Glutamatergic neuron (in vitro differentiated cells): ENCODE measurements around the gene SLC25A53. TPM values are rescaled to one million over a fixed set of nuclear protein-coding genes. Genes with fewer than 3 reads are reported as not detected.

Experiments used
- DNase-seq: peaks from one replicate; pipeline ENCODE4 v3.0.0; 2022
- H3K27ac Mint-ChIP-seq: one replicate; pipeline ENCODE4 v1.8.0; 2020; ENCODE audit warnings: mild to moderate bottlenecking, mixed read lengths, inconsistent platforms; ENCODE audit not compliant: unreplicated experiment
- H3K27me3 Mint-ChIP-seq: one replicate; pipeline ENCODE4 v1.8.0; 2020; ENCODE audit warnings: mild to moderate bottlenecking, moderate library complexity, mixed read lengths, inconsistent platforms; ENCODE audit not compliant: unreplicated experiment
- H3K36me3 Mint-ChIP-seq: one replicate; pipeline ENCODE4 v1.8.0; 2020; ENCODE audit warnings: mild to moderate bottlenecking, mixed read lengths, inconsistent platforms; ENCODE audit not compliant: unreplicated experiment
- H3K4me1 Mint-ChIP-seq: one replicate; pipeline ENCODE4 v1.8.0; 2020; ENCODE audit warnings: mild to moderate bottlenecking, low read depth, mixed read lengths, inconsistent platforms; ENCODE audit not compliant: unreplicated experiment
- H3K4me3 Mint-ChIP-seq: one replicate; pipeline ENCODE4 v1.8.0; 2020; ENCODE audit warnings: mild to moderate bottlenecking, mixed read lengths, inconsistent platforms; ENCODE audit not compliant: unreplicated experiment
- H3K9me3 Mint-ChIP-seq: one replicate; pipeline ENCODE4 v1.8.0; 2020; ENCODE audit warnings: mild to moderate bottlenecking, moderate library complexity, mixed read lengths, inconsistent platforms; ENCODE audit not compliant: unreplicated experiment
- CTCF ChIP-seq: fragments of 200-600 bp; sonication (generic); IDR thresholded peaks from one replicate; pipeline ENCODE4 v1.5.0; 2021; ENCODE audit not compliant: partially characterized antibody, unreplicated experiment
- total RNA-seq: library from RNA; stranded (reverse); fragmentation: NEBNext Ultra II Directional; extraction: Animal tissue kit (Norgen Biotek cat#: 25700); gene quantifications from one replicate; pipeline ENCODE4 v1.2.1, GENCODE V29; 2021; ENCODE audit not compliant: unreplicated experiment

The SLC25A53 gene
- total RNA-seq, 1 donor from 2014 or later, result 5.7 TPM

- Mint-ChIP-seq H3K4me3 (no peak overlapping the region), H3K27me3 (no peaks in the 10 kb centered on the region), H3K9me3 (no peaks in the 10 kb centered on the region), H3K36me3 (no peaks in the 10 kb centered on the region), H3K27ac (no peak overlapping the region), H3K4me1 (no peaks in the 10 kb centered on the region)
- no peak for DNase-seq
- no peak for TF ChIP-seq CTCF
Observed at GRCh38 chrX:104189837-104190236, 33.0 kb upstream of the SLC25A53 start.

DNA sequence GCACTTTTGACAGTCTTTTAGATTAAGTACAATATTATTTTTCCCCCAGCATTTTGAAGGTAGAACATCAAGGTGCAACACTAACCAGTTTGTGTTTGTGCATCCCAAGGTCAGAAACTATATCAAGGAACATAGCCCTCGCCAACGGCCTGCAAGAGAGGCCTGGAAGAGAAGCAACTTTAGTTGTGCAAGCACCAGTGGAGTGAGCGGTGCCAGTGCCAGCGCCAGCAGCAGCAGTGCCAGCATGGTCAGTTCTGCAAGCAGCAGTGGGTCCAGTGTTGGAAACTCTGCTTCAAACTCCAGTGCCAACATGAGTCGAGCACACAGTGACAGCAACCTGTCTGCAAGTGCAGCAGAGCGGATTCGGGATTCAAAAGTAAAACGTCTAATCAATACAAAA lies 31.1 kb upstream of the SLC25A53 start:
- Mint-ChIP-seq H3K4me1 (no peaks in the 10 kb centered on the region), H3K9me3 (no peaks in the 10 kb centered on the region), H3K27me3 (peaks cover 3% of the 10 kb centered on the region), H3K27ac (no peak overlapping the region), H3K4me3 (no peak overlapping the region), H3K36me3 (no peaks in the 10 kb centered on the region)
- TF ChIP-seq CTCF, result no peak
- no peak for DNase-seq

DNA sequence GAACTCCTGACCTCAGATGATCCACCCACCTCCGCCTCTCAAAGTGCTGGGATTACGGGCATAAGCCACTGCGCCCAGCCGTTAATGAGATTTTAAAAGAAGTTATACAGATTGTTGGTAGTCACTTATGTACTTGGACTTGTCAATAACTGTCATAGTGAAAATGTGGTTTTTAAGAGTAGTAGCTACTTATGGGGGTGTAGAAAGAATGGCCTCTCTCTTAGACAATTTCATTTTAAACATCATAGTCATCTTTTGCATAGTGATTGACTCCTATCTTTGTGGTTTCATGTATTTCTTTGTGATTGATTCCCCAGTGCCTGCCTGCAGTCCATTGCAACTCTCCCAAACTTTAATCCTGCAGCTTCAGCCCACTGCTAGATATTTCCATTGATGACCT lies 26.9 kb upstream of the SLC25A53 start:
- H3K4me3 Mint-ChIP-seq, result no peak overlapping the region
- H3K36me3 Mint-ChIP-seq, result no peaks in the 10 kb centered on the region
- no peak for TF ChIP-seq CTCF
- DNase-seq, result no peak
- H3K27me3 Mint-ChIP-seq, result peaks cover 3% of the 10 kb centered on the region
- no peak overlapping the region for H3K27ac Mint-ChIP-seq
- no peaks in the 10 kb centered on the region for H3K4me1 Mint-ChIP-seq
- H3K9me3 Mint-ChIP-seq, result no peaks in the 10 kb centered on the region

GRCh38 chrX:104173841-104174240 lies 17.0 kb upstream of the SLC25A53 start:
- no peaks in the 10 kb centered on the region for H3K9me3 Mint-ChIP-seq
- no peak for TF ChIP-seq CTCF
- H3K36me3 Mint-ChIP-seq, result no peaks in the 10 kb centered on the region
- H3K27ac Mint-ChIP-seq, result no peak overlapping the region
- peaks cover 1% of the 10 kb centered on the region for H3K4me1 Mint-ChIP-seq
- DNase-seq, result no peak
- H3K4me3 Mint-ChIP-seq, result no peak overlapping the region
- H3K27me3 Mint-ChIP-seq, result no peaks in the 10 kb centered on the region

GRCh38 chrX:104172788-104173187 lies 16.0 kb upstream of the SLC25A53 start:
- Mint-ChIP-seq H3K4me3 (no peak overlapping the region), H3K36me3 (no peaks in the 10 kb centered on the region), H3K27me3 (no peaks in the 10 kb centered on the region), H3K4me1 (peaks cover 4% of the 10 kb centered on the region), H3K27ac (no peak overlapping the region), H3K9me3 (no peaks in the 10 kb centered on the region)
- DNase-seq, result no peak
- no peak for TF ChIP-seq CTCF
